ENCODE data around the gene DZIP1L. TPM values are rescaled to one million over a fixed set of nuclear protein-coding genes. Genes with fewer than 3 reads are reported as not detected.

DZIP1L gene
- total RNA-seq, 3 donors from 2014 or later = 1.8 to 9.2 (median 3.2) TPM

- DNase-seq (no peak), ATAC-seq (no peak)
- Histone ChIP-seq H3K4me1 (ENCODE audit: low read depth) (no peaks in the 10 kb centered on the region), H3K9me3 (no peaks in the 10 kb centered on the region), H3K4me3 (no peak overlapping the region), H3K36me3 (ENCODE audit: low read depth) (no peaks in the 10 kb centered on the region)
- TF ChIP-seq CTCF (IDR thresholded peaks at IDR 0.05) = no peak
- intact Hi-C loops (cut with DNase I, micrococcal nuclease) = no loop called here
These were observed 87.6 kb downstream of the DZIP1L start for GRCh38 chr3:138027821-138028220.

GRCh38 chr3:138025553-138025952 lies 89.9 kb downstream of the DZIP1L start:
- no peaks in the 10 kb centered on the region for H3K9me3 ChIP-seq
- no peaks in the 10 kb centered on the region for H3K36me3 ChIP-seq (ENCODE audit: low read depth)
- intact Hi-C loops (cut with DNase I, micrococcal nuclease) = no loop called here
- no peak for DNase-seq
- no peak for ATAC-seq
- H3K4me3 ChIP-seq = no peak overlapping the region
- TF ChIP-seq CTCF (IDR thresholded peaks at IDR 0.05) = no peak
- H3K4me1 ChIP-seq (ENCODE audit: low read depth) = no peaks in the 10 kb centered on the region

GRCh38 chr3:138023754-138024153 lies 91.7 kb downstream of the DZIP1L start:
- ATAC-seq = no peak
- intact Hi-C loops (cut with DNase I, micrococcal nuclease) = no loop called here
- DNase-seq = no peak
- no peak overlapping the region for H3K4me3 ChIP-seq
- TF ChIP-seq CTCF (IDR thresholded peaks at IDR 0.05) = no peak
- H3K36me3 ChIP-seq (ENCODE audit: low read depth) = no peaks in the 10 kb centered on the region
- no peaks in the 10 kb centered on the region for H3K9me3 ChIP-seq
- no peaks in the 10 kb centered on the region for H3K4me1 ChIP-seq (ENCODE audit: low read depth)

GRCh38 chr3:138019281-138020069 lies 95.9 kb downstream of the DZIP1L start:
- no peaks in the 10 kb centered on the region for H3K36me3 ChIP-seq (ENCODE audit: low read depth)
- H3K4me3 ChIP-seq = no peak overlapping the region
- no peak for TF ChIP-seq CTCF (IDR thresholded peaks at IDR 0.05)
- intact Hi-C loops (cut with DNase I, micrococcal nuclease) = no loop called here
- H3K4me1 ChIP-seq (ENCODE audit: low read depth) = no peaks in the 10 kb centered on the region
- DNase-seq = no peak
- no peaks in the 10 kb centered on the region for H3K9me3 ChIP-seq
- peak; percentile 89 for ATAC-seq

- Histone ChIP-seq H3K4me1 (ENCODE audit: low read depth) (no peaks in the 10 kb centered on the region), H3K36me3 (ENCODE audit: low read depth) (no peaks in the 10 kb centered on the region), H3K9me3 (no peaks in the 10 kb centered on the region), H3K4me3 (no peak overlapping the region)
- no peak for ATAC-seq
- intact Hi-C loops (cut with DNase I, micrococcal nuclease) = no loop called here
- TF ChIP-seq CTCF (IDR thresholded peaks at IDR 0.05) = no peak
- no peak for DNase-seq
These were observed 99.3 kb downstream of the DZIP1L start for GRCh38 chr3:138016065-138016464.
